AG04449 (cell line): ENCODE results near the gene LONRF3.

Source experiments
- CTCF ChIA-PET: fragments of 350-600 bp; formaldehyde crosslinking; extraction: SDS; loops from one replicate; lab custom pipeline; 2021; ENCODE audit warnings: antibody characterized with exemption; lab: Yijun Ruan, JAX
- POLR2A ChIA-PET: fragments of 400-600, 350-600 bp; formaldehyde crosslinking; extraction: SDS; loops from one replicate; lab custom pipeline; 2020; ENCODE audit warnings: antibody characterized with exemption, inconsistent platforms; lab: Yijun Ruan, JAX
- DNase-seq: peaks from one replicate; pipeline ENCODE4 v3.0.0-alpha.2; 2010; ENCODE audit warnings: low read depth, low spot score
- H3K4me3 ChIP-seq: 2 replicates; pipeline ENCODE4 v1.5.1; 2011; ENCODE audit warnings: low read depth, mild to moderate bottlenecking, control low read depth, low read length
- TF ChIP-seq, protein P1 (sequence below): IDR thresholded peaks from one replicate; pipeline ENCODE4 v1.5.1; 2011; ENCODE audit warnings: mild to moderate bottlenecking, moderate library complexity, low read length, control low read depth, inconsistent platforms; ENCODE audit not compliant: insufficient read depth; ENCODE audit errors: missing control alignments

Gene LONRF3

DNA sequence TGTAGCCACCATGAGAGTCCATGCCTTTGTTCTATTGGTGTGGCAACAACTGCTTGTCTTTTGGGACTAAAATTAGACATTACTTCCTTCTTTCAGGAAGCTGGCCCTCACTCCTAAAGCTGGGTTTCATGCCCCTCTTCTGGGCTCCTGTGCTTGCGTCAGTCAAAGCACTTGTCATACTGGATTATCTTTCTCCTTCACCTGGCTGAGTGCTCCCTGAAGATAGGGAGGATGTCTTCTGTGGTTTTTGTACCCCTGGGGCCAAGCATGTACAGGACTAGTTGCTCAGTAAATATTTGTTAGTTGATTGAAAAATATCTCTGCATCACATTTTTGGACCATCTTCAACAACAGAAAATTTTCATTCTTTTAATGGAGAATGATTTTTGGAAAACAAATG lies 26.1 kb upstream of the LONRF3 start:
- no peak for DNase-seq
- ChIA-PET CTCF (no interaction called here), POLR2A (no interaction called here)
- TF ChIP-seq, protein P1, sequence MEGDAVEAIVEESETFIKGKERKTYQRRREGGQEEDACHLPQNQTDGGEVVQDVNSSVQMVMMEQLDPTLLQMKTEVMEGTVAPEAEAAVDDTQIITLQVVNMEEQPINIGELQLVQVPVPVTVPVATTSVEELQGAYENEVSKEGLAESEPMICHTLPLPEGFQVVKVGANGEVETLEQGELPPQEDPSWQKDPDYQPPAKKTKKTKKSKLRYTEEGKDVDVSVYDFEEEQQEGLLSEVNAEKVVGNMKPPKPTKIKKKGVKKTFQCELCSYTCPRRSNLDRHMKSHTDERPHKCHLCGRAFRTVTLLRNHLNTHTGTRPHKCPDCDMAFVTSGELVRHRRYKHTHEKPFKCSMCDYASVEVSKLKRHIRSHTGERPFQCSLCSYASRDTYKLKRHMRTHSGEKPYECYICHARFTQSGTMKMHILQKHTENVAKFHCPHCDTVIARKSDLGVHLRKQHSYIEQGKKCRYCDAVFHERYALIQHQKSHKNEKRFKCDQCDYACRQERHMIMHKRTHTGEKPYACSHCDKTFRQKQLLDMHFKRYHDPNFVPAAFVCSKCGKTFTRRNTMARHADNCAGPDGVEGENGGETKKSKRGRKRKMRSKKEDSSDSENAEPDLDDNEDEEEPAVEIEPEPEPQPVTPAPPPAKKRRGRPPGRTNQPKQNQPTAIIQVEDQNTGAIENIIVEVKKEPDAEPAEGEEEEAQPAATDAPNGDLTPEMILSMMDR, result no peak
- H3K4me3 ChIP-seq, result no peak overlapping the region

DNA sequence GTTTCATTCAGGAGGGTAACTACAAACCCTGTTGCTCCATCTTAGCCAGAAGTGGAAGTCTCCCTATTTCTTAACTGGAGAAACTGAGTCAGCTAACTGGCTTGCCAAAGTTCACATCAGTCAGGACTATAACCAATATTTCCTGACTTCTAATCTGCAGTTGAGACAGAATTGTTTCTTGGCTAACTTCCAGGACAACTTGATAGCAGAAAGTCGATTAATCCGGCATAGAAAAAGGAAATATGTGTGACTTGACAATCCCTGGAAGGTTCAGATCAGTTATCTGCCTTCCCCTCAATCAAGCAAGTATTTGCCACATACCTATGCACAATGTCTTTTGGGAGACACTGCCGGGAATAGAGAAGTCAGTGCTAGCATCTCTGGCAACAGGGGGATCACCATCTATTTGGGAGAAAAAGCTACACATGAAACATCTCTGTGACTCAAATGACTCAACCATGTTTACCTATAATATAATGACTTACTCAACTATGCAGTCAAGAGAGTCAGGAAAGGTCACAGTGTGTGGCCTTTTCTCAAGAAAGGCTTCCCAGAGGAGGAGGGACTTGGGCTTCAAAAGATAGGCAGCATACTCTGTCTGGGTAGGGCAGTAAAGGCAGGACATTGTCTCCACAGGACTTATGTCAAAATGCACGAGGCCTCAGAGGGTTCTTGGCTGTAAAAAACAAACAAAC lies 12.4 kb upstream of the LONRF3 start:
- POLR2A ChIA-PET, result no interaction called here
- TF ChIP-seq, protein P1, result no peak
- CTCF ChIA-PET, result no interaction called here

DNA sequence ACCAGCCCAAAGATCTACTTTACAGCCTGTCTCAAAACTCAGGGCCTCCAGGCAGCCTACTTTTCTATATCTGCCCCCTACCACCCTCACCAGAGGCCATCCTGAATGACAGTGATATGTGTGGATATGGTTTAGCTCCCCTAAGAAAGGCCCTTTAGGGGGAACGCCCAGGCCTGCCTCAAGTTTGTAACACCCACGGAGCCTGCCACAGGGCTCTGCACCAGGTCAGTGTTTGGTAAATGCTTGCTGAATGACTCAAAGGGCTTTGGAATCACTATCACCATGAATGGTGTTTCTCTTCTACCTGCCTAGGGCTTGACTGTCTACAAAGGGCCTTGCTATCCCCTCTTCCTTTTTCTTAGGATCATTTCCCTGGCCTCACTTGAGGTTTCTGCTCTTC lies 11.3 kb upstream of the LONRF3 start:
- CTCF ChIA-PET, result no interaction called here
- no peak for DNase-seq
- TF ChIP-seq, protein P1, result no peak

More for the DNA sequence above, 12.4 kb upstream of the LONRF3 start:
- no peak overlapping the region for H3K4me3 ChIP-seq
- no peak for DNase-seq

DNA sequence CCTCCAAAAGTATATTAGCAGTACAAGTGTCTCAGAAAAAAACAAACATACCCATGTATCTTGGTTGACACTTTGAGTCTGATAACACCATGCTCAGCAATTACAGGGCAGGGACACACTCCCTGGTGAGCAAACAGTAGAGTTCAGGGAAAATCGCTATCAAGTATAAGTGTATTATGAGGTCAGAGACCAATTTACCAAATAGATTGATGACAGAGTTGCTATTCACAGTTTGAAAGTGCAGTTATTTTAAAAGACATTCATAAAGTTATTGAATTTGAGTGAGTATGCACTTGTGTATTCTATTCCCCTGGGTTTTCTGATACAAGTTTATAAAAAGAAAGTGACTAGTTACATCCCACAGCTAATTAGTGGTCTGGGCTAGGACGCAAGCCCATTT lies 10.2 kb upstream of the LONRF3 start:
- TF ChIP-seq, protein P1, result no peak
- CTCF ChIA-PET, result no interaction called here
- H3K4me3 ChIP-seq, result no peak overlapping the region
- DNase-seq, result no peak
- POLR2A ChIA-PET, result no interaction called here

More for the DNA sequence above, 11.3 kb upstream of the LONRF3 start:
- H3K4me3 ChIP-seq, result no peak overlapping the region
- POLR2A ChIA-PET, result no interaction called here

DNA sequence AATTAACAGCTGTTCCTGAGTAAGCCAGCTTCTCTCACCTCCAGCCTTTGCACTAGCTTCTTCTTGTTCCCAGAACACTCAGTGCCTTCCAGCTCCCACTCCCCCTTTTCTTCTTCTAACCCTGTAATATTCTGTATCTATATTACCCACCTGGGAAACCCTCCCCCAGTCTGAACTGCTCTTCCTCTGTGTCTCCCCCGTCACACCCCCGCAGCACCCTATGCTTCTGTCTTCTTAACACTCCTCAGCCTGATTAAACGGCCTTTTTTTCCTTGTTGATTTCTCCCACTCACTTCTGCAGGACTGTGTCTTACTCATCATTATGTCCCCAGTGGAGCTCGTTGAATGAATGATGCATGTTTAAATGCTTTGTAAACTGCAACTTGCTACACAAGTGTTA lies 9.0 kb upstream of the LONRF3 start:
- POLR2A ChIA-PET, result no interaction called here

DNA sequence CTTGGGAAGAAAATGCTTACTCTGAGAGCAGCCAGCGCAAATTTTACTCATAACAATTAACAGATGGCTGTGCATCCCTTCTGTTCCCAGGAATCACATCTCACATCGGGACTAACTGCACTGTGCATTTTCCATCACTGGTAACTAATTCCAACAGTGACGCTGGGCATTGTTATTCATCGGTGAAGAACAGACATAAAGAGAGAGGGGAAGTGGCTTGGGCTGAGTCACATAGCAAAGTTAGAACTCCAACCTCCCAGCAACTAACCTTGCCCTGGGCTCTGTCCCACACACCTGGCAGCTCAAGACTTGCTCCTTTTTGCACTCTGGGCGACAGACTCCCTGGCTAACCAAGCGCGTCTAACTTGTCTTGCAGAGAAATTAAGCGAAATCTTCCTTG lies 6.4 kb upstream of the LONRF3 start:
- CTCF ChIA-PET, result no interaction called here
- H3K4me3 ChIP-seq, result no peak overlapping the region
- no peak for DNase-seq
- TF ChIP-seq, protein P1, result no peak
- POLR2A ChIA-PET, result no interaction called here

More for the DNA sequence above, 9.0 kb upstream of the LONRF3 start:
- TF ChIP-seq, protein P1, result no peak
- no peak for DNase-seq
- no peak overlapping the region for H3K4me3 ChIP-seq
- CTCF ChIA-PET, result no interaction called here
